WTC11 (cell line): ENCODE results near the gene SGCD. TPM values are rescaled to one million over a fixed set of nuclear protein-coding genes. Genes with fewer than 3 reads are reported as not detected.

Experiments
- ATAC-seq: fragments of 200-7000 bp; cut with Tn5 transposase; 2 replicates; pipeline ENCODE4 v1.10.0; 2021; ENCODE audit warnings: mild to moderate bottlenecking, moderate library complexity
- CTCF ChIA-PET: fragments of 300-600 bp; sonication (Branson Sonifier 250); formaldehyde crosslinking; loops from one replicate; lab custom pipeline; 2021; ENCODE audit warnings: antibody characterized with exemption; lab: Charles Lee
- POLR2A ChIA-PET: fragments of 350-600 bp; sonication (Branson Sonifier 250); formaldehyde crosslinking; loops from one replicate; lab custom pipeline; 2021; ENCODE audit warnings: antibody characterized with exemption; lab: Charles Lee
- DNase-seq: peaks from one replicate; pipeline ENCODE4 v3.0.0; 2021; ENCODE audit warnings: low spot score
- H3K27ac Mint-ChIP-seq: 2 replicates; pipeline ENCODE4 v1.8.0; 2021; ENCODE audit warnings: mixed read lengths
- H3K27me3 Mint-ChIP-seq: 2 replicates; pipeline ENCODE4 v1.8.0; 2021; ENCODE audit warnings: low read depth, mild to moderate bottlenecking, moderate library complexity, mixed read lengths
- H3K36me3 Mint-ChIP-seq: 2 replicates; pipeline ENCODE4 v1.8.0; 2021; ENCODE audit warnings: mixed read lengths
- H3K4me1 Mint-ChIP-seq: 2 replicates; pipeline ENCODE4 v1.8.0; 2022; ENCODE audit warnings: mixed read lengths
- H3K4me3 Mint-ChIP-seq: 2 replicates; pipeline ENCODE4 v1.8.0; 2021; ENCODE audit warnings: mild to moderate bottlenecking, moderate library complexity, mixed read lengths
- H3K9me3 Mint-ChIP-seq: 2 replicates; pipeline ENCODE4 v1.8.0; 2021; ENCODE audit warnings: mixed read lengths
- ATF1 ChIP-seq: sonication (generic); formaldehyde crosslinking; IDR thresholded peaks from 2 replicates; pipeline ENCODE4 v1.8.1; 2023; ENCODE audit warnings: mild to moderate bottlenecking, moderate library complexity, missing genetic modification reagents
- CBFB ChIP-seq: sonication (generic); formaldehyde crosslinking; IDR thresholded peaks from 2 replicates; pipeline ENCODE4 v1.8.1; 2022; ENCODE audit warnings: mild to moderate bottlenecking, low read depth, missing genetic modification reagents
- E2F5 ChIP-seq: sonication (generic); formaldehyde crosslinking; IDR thresholded peaks from 2 replicates; pipeline ENCODE4 v1.8.1; 2022; ENCODE audit warnings: mild to moderate bottlenecking, moderate library complexity, missing genetic modification reagents
- NFYB ChIP-seq: sonication (generic); formaldehyde crosslinking; conservative IDR thresholded peaks from 2 replicates; pipeline ENCODE4 v1.8.0; 2022; ENCODE audit warnings: low read depth, missing genetic modification reagents
- SMAD4 ChIP-seq: sonication (generic); formaldehyde crosslinking; IDR thresholded peaks from 2 replicates; pipeline ENCODE4 v1.8.0; 2022; ENCODE audit warnings: mild to moderate bottlenecking, missing genetic modification reagents
- ZBTB43 ChIP-seq: sonication (generic); formaldehyde crosslinking; IDR thresholded peaks from 2 replicates; pipeline ENCODE4 v1.8.1; 2023; ENCODE audit warnings: mild to moderate bottlenecking, missing genetic modification reagents
- ZNF512 ChIP-seq: sonication (generic); formaldehyde crosslinking; IDR thresholded peaks from 2 replicates; pipeline ENCODE4 v1.8.1; 2022; ENCODE audit warnings: missing genetic modification reagents, borderline replicate concordance
- ZNF532 ChIP-seq: fragments of 250-450 bp; sonication (Bioruptor Pico); IDR thresholded peaks from 2 replicates; pipeline ENCODE4 v1.9.0; 2021; ENCODE audit warnings: mild to moderate bottlenecking, borderline replicate concordance
- total RNA-seq: library from RNA; stranded (reverse); gene quantifications from 3 replicates; pipeline ENCODE4 v1.2.3, GENCODE V29; 2021
- TF ChIP-seq, protein P1 (sequence below): fragments of 250-450 bp; sonication (Bioruptor Pico); IDR thresholded peaks from 2 replicates; pipeline ENCODE4 v1.9.0; 2021; ENCODE audit warnings: mild to moderate bottlenecking
- TF ChIP-seq, protein P2 (sequence below): fragments of 250-450 bp; sonication (Bioruptor Pico); IDR thresholded peaks from 2 replicates; pipeline ENCODE4 v2.1.2; 2022; ENCODE audit warnings: mild to moderate bottlenecking, moderate library complexity
- TF ChIP-seq, protein P3 (sequence below): sonication (generic); formaldehyde crosslinking; IDR thresholded peaks from 2 replicates; pipeline ENCODE4 v1.8.1; 2022; ENCODE audit warnings: low read depth, mild to moderate bottlenecking, moderate library complexity, missing genetic modification reagents, borderline replicate concordance

The SGCD gene
- total RNA-seq, 1 experiment from 2014 or later, result 0.33 TPM

DNA sequence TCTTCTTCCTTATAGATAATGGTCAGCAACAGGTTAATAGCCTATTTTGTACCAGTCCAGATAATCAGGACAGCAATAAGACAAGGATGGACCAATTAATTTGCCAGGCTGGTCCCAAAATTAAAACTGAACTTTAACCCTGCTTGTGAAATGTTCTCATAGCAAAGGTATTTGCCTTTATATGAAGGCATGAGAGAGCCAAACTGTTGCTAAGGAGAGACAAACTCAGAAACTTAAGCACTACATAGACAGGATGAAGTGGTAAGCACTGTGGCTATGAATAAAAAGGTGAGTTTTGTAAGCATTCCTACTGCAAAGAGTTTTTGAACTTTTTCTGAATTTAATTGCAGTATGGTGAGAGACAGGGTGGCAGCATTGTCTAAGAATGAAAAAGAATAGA, 348.4 kb downstream of the SGCD start:
- TF ChIP-seq CBFB (CRISPR knock-in tag) (no peak), ATF1 (CRISPR knock-in tag) (no peak), E2F5 (no peak), ZNF512 (CRISPR knock-in tag) (no peak), ZNF532 (CRISPR knock-in tag) (no peak), SMAD4 (CRISPR knock-in tag) (no peak), ZBTB43 (CRISPR knock-in tag) (no peak), NFYB (CRISPR knock-in tag) (no peak)
- TF ChIP-seq, protein P1, sequence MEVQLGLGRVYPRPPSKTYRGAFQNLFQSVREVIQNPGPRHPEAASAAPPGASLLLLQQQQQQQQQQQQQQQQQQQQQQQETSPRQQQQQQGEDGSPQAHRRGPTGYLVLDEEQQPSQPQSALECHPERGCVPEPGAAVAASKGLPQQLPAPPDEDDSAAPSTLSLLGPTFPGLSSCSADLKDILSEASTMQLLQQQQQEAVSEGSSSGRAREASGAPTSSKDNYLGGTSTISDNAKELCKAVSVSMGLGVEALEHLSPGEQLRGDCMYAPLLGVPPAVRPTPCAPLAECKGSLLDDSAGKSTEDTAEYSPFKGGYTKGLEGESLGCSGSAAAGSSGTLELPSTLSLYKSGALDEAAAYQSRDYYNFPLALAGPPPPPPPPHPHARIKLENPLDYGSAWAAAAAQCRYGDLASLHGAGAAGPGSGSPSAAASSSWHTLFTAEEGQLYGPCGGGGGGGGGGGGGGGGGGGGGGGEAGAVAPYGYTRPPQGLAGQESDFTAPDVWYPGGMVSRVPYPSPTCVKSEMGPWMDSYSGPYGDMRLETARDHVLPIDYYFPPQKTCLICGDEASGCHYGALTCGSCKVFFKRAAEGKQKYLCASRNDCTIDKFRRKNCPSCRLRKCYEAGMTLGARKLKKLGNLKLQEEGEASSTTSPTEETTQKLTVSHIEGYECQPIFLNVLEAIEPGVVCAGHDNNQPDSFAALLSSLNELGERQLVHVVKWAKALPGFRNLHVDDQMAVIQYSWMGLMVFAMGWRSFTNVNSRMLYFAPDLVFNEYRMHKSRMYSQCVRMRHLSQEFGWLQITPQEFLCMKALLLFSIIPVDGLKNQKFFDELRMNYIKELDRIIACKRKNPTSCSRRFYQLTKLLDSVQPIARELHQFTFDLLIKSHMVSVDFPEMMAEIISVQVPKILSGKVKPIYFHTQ, result no peak
- TF ChIP-seq, protein P2, sequence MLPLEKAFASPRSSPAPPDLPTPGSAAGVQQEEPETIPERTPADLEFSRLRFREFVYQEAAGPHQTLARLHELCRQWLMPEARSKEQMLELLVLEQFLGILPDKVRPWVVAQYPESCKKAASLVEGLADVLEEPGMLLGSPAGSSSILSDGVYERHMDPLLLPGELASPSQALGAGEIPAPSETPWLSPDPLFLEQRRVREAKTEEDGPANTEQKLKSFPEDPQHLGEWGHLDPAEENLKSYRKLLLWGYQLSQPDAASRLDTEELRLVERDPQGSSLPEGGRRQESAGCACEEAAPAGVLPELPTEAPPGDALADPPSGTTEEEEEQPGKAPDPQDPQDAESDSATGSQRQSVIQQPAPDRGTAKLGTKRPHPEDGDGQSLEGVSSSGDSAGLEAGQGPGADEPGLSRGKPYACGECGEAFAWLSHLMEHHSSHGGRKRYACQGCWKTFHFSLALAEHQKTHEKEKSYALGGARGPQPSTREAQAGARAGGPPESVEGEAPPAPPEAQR (CRISPR knock-in tag), result no peak
- TF ChIP-seq, protein P3, sequence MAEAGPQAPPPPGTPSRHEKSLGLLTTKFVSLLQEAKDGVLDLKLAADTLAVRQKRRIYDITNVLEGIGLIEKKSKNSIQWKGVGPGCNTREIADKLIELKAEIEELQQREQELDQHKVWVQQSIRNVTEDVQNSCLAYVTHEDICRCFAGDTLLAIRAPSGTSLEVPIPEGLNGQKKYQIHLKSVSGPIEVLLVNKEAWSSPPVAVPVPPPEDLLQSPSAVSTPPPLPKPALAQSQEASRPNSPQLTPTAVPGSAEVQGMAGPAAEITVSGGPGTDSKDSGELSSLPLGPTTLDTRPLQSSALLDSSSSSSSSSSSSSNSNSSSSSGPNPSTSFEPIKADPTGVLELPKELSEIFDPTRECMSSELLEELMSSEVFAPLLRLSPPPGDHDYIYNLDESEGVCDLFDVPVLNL (CRISPR knock-in tag), result no peak
- TF ChIP-seq, all 79 proteins: peak for 0
- H3K27me3 Mint-ChIP-seq, result no peaks in the 10 kb centered on the region; the same call in 1 of the 2 replicates
- H3K9me3 Mint-ChIP-seq, result no peaks in the 10 kb centered on the region
- ATAC-seq (no peak), DNase-seq (no peak)
- H3K36me3 Mint-ChIP-seq, result no peaks in the 10 kb centered on the region
- ChIA-PET CTCF (no interaction called here), POLR2A (no interaction called here)
- H3K27ac Mint-ChIP-seq, result no peak overlapping the region
- peaks cover 20% of the 10 kb centered on the region for H3K4me1 Mint-ChIP-seq
- no peak overlapping the region for H3K4me3 Mint-ChIP-seq
